Activated gamma-delta T cell (primary cell): ENCODE measurements around the gene RIMS1.

Experiments
- DNase-seq: peaks from one replicate; lab custom pipeline; 2025; lab: John Stamatoyannopoulos, UW

Gene RIMS1

GRCh38 chr6:72094506-72094905, 208.2 kb downstream of the RIMS1 start:
- no peak for DNase-seq

- no peak for DNase-seq
These were observed 216.2 kb downstream of the RIMS1 start for GRCh38 chr6:72102561-72102960.

DNA sequence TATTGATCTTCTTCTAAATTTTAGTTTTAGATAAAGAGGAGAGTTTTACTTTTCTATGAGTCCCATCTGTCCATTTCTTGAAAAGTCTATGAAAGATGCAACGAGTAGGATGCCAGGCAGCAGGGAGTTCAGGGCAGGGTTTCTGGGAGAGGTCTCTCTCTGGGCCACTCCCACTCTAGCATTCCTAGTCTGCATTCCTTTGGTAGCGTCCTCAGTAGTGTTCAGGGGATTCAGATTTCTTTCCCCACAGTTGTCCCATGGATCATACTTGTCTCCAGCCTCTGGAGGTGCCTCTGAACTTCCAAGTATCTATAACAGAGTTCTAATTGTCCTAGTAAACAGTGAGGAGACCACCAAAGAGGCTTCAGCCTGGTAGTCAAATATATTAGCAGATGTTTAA, 225.3 kb downstream of the RIMS1 start:
- DNase-seq: no peak

DNA sequence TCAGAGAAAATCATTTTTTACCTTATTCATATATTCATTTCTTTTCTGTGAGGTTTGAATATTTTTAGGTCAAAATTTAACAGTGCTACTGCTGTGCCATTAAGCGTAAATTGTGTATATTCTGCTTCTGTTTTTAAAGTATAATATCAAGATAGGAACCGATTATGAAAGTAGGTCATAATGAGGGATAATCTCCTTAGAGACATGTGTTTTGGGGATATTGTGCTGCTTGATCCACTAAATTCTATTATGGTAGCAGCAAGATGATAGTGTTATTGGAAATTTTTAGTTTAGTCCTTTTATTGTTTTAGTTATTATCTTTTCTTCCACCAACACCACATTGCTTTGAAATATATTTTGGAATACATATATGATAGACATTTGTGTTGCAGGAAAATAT, 244.0 kb downstream of the RIMS1 start:
- DNase-seq: no peak

DNA sequence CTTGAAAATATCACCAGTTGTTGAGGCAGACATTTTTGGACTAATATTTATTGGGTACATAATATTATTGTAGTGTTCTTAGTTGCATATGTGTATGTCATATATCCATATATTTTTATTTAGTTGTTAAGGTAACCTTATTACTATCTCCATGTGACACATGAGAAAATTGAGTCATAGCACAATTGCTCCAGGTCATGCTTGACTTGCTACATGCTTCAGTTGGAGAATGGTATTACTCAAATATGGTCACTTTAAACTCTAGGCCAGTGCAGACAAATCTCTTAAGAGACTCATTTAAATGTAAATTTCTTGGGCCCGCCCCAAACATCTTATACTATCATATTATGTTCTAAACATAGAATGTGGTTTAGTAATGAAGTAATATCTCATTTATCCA, 246.1 kb downstream of the RIMS1 start:
- DNase-seq: no peak

GRCh38 chr6:72132851-72133250, 246.5 kb downstream of the RIMS1 start:
- DNase-seq: no peak

GRCh38 chr6:72133324-72133723, 247.0 kb downstream of the RIMS1 start:
- no peak for DNase-seq

DNA sequence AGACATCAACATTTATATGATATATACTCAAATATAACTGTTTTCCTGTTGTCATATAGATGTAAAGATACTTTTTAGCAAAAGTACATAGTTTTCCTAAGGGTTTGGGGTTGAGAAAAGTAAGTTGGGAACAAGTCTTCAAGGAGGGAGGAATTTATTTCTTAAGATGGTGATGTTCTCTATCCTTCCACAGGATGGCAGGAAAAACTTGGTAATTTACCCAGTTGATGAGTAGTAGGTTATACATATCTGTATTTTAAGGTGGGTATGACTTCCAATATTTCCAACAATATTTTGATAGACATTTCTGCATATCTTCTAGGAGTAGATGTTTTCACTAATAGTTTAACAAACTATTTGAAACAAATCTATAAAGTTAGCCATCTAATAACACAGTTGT, 254.4 kb downstream of the RIMS1 start:
- DNase-seq: no peak

DNA sequence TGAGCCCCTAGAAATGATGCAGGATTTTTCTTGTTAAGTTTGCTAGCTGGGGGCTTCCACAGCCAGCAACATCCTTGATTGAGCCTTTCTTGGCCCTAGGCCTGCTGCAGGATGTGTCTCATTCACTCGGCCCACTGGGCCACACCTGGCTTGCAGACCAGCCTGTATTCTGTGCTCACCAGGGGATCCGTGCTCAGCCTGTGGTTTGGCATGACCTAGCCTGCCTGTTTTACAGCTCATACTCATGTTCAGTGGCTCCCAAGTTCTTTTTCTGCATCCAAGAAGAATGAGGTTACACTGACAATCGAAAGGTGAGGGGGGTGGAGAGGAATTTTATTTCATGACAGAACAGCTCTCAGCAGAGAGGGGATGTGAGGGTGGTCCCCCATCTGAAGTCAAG, 263.4 kb downstream of the RIMS1 start:
- no peak for DNase-seq

DNA sequence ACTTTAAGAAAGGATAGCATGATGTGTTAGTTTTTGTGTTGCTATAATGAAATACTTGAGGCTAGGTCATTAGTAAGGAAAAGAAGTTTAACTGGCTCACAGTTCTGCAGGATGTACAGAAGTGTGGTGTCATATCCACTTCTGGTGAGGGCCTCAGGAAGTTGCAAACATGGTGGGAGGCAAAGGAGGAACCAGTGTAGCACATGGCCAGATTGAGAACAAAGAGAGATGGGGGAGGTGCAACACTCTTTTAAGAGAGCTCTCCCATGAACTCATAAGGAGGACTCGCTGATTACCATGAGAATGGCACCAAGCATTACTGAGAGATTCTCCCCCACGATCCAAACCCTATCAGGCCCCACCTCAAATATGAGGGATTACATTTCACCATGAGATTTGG, 265.4 kb downstream of the RIMS1 start:
- DNase-seq: no peak

GRCh38 chr6:72175916-72176315, 289.6 kb downstream of the RIMS1 start:
- DNase-seq: no peak

- no peak for DNase-seq
These were observed 296.2 kb downstream of the RIMS1 start for GRCh38 chr6:72182337-72183246.

GRCh38 chr6:72203983-72204382, 317.6 kb downstream of the RIMS1 start:
- no peak for DNase-seq

GRCh38 chr6:72205500-72205899, 319.1 kb downstream of the RIMS1 start:
- no peak for DNase-seq

GRCh38 chr6:72206606-72207005, 320.3 kb downstream of the RIMS1 start:
- DNase-seq: no peak

- no peak for DNase-seq
These were observed 326.3 kb downstream of the RIMS1 start for GRCh38 chr6:72212686-72213085.

- DNase-seq: no peak
These were observed 327.3 kb downstream of the RIMS1 start for GRCh38 chr6:72213654-72214053.

DNA sequence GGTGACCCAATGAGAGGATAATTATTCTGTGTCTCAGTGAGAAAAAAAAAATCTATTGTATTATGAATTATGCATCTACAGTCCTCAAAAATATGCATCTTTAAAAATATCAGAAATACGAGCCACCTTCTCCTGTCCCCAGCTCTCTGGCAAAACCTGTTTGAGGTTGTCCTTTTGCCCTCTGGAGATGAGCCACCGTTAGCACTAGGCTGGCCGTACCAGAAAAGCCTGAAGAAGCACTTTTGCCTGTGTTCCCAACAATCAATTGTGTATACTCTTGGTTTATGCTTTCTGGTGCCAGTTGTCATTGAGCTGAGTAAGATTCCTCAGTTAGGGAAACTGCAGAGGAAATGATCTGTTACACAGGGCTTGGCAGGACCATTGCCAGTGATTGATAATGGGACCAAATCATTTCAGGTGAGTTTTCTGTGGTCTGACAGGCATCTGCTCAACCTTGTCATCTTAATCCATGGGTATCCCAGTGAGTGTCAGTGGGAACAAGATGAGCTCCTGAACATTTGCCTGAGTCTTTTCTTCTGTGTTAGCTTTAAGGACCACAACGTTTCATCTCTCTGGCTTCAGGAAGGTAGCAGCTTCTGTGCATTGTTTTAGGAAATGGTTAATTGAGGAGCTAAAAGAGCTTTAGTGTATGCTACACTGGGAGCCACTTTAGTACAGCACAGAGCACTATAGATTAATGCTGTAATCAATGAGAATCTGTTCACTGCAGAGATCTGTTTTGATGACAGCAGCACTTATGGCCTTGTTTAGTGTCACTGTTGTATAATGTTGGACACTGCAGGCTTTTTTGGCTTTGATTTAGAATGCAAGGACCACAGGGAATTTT, 330.1 kb downstream of the RIMS1 start:
- no peak for DNase-seq

- no peak for DNase-seq
These were observed 331.3 kb downstream of the RIMS1 start for GRCh38 chr6:72217626-72218025.

DNA sequence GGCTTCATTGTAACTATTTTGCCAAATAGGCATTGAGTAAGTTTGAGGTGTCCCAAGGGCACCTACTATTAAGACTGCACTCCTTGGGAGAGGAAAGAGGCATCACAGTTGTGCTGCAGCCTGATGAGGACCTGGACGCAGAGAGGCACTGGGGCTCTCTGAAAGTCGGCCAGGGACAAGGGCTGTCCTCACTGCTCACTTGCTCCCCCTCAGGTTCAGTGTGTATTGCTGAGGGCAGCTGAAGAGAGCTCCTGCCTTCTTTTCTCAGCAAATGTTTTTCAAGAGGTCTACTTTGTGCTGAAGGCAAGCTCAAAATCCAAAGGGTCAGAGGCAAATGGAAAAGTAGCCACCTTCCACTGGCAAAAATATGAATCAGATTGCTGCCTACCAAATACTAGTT, 331.8 kb downstream of the RIMS1 start:
- DNase-seq: no peak

GRCh38 chr6:72219536-72219935, 333.2 kb downstream of the RIMS1 start:
- no peak for DNase-seq

DNA sequence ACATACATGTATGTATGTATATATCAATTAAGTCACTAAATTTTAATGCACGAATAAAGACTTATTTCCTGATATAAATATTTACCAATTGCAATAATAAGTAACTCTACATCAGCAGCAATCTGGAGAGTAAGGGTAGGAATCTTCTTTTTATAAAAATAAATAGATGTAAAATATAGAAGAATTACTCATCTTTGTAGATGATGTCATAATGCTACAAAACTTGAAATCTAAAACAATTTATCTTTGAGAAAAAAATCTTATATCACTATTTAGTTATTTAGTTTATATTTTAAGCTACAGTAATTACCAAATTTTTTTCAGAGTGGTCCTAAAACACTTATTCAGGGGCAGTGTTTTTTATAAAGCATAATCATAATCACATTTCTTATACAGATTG, 351.7 kb downstream of the RIMS1 start:
- DNase-seq: no peak

DNA sequence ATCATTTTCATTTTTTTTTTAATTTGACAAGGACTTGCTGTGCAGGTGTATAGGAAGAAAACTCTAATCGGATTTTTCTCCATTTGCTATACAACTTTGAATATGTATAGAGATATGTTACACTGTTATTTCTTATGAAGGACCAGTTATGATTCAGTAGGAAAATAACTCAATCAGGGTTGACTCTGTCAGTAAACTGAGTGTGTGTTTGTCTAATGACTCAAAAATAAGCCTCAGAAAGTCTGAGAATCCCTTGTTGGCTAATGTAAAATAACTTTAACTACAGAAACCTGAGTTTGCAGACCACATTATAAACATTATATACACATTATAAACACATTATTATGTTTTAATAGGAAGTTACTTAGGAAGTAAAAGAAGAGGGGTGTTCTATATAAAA, 352.6 kb downstream of the RIMS1 start:
- no peak for DNase-seq
